CD4-positive, alpha-beta T cell treated with Interleukin-2 at 100 ng/mL for 4 hours (primary cell): ENCODE measurements around the gene ZFP3.
"Not testable (repeated sequence)": the region's sequence is repeated elsewhere in the genome, so short reads cannot be mapped to it uniquely, and the experiment has no call there.

Experiments used
- DNase-seq: peaks from one replicate; pipeline ENCODE4 v3.0.0-alpha.2; 2020; ENCODE audit warnings: low spot score

Gene ZFP3

DNA sequence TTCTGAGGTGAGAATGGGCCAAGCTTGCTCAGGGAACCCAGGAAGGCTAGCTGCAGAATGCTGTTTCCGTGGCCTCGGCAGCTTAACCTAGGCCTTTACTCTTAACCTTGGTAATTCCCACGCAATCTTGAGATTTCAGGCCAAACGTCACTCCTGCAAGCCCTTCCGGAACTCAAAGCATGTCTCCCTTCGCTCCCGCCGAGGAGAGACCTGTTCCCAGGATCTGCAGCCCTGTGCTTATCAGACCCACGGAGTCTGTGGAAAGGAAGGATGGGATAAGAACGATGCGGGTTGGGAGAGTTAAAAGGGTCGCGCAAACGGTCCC is 524 bp upstream of the ZFP3 start:
- DNase-seq: no peak

DNA sequence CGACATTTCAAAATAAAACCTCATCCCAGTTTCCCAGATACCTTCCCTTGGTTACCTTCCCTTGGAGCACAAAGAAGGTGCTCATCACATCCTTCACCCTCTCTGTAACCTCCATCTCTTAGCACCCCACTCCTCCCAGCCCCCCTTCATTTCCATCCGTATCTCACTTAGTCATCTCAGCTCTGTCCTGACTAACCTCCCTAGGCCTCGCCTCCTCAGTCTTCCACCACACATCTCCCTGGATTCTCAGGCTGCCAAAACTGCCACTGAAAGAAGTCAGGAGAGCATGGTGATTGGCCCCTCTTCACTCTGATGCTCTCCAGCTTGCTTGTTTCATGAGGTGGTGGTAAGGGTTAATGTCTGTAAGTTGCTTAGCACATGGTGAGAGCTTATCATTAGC is 2.3 kb downstream of the ZFP3 start:
- no peak for DNase-seq

DNA sequence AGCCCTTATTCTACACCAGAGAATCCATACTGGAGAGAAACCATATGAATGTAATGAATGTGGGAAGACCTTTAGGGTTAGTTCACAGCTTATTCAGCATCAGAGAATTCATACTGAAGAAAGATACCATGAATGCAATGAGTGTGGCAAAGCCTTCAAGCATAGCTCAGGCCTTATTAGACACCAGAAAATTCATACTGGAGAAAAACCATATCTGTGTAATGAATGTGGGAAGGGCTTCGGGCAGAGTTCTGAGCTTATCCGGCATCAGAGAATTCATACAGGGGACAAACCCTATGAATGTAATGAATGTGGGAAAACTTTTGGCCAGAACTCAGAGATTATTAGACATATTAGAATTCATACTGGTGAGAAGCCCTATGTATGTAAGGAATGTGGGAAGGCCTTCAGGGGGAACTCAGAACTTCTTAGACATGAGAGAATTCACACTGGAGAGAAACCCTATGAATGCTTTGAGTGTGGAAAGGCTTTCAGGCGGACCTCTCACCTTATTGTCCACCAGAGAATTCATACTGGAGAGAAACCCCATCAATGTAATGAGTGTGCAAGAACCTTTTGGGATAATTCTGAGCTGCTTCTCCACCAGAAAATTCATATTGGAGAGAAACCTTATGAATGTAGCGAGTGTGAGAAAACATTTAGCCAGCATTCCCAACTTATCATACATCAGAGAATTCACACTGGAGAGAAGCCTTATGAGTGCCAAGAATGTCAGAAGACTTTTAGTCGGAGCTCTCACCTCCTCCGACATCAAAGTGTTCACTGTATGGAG is 14.1 kb downstream of the ZFP3 start:
- no peak for DNase-seq

DNA sequence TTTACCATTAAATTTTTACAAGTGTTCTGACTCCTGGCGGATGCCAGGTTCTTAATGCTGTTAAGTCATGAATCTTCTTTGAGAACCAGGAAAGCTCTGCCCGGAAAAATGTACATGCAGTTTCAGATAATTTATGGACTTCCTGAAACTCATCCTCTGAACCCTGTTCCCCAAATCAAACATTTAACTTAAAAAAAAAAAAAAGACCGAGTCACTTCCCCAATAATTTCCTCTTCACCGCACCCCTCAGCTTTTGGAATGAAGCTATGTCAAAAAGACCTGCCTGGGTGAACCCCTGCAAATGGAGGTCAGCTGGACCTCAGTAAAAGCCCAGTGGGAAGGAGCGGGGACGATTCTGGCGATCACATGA is 18.4 kb downstream of the ZFP3 start:
- DNase-seq: no peak

DNA sequence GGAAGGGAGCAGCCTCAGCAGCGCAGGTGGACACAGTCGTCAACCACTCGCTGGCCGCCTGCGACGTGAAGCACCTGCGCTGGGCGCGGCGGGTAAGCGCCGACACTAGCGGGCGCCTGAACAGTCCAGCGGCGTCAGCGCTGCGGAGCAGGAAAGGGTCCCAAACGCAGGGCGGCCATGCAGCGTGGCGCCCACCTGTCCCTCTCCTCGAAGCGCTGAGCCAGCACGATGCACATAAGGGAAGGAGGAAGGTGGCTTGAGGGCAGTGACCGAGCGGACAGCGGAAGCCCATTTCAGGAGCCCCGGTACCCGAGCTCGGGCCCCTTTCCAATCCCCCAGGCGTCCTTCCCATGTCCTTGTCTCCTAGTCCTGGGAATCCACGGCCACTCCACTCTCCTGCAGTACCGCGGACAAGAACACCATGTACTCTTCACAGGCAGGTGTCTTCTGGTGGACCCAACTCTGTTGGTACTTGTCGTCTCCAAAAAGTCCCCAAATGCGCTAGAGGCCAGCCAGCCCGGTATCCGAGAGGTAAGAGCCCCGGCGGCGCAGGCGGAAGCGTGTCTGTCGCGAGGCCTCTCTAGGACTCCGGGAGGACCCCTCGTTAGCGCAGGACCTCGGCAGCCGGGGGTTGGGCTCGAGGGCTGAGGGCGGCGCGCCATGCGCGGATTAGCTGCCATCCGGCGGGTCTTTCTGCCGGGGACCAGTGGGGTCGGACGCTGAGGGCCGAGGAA is 19.0 kb downstream of the ZFP3 start:
- peak; percentile 29 for DNase-seq

DNA sequence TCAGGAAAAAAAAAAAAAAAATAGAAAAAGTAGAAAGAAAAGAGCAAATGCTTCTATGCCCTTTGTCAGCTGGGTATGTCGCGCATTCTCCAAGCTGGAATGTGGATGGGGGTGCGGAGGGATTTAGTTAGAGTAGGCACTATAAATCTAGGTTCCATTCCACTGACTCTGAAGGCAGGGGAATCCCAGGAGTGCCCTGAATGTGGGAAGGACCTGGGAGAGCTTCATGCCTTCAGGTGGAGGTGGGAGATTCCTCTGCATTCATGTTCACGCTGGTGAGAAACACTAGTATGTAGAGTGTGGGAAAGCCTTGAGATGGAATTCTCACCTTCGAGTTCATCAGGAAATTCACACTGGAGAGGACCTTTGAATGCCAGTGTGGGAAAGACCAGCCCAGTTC is 21.0 kb downstream of the ZFP3 start:
- no peak for DNase-seq

DNA sequence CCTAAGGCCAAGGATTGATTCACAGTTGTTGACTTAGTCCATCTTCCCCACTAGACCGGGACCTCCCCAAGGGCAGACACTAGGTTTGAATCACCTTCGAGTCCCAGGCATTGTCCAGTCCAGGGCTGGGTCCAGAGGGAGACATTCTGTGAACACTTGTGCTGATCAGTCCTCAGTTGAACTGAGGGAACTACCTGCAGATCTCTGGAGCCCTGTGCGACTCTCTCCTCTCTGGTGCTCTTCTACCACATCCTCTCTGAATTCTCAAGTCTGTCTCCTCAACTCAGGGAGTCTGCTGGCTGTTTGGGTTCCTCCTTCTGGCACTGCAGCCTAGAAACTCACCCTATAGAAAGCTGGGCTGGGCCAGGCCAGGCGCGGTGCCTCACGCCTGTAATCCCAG is 22.6 kb downstream of the ZFP3 start:
- DNase-seq: no peak

DNA sequence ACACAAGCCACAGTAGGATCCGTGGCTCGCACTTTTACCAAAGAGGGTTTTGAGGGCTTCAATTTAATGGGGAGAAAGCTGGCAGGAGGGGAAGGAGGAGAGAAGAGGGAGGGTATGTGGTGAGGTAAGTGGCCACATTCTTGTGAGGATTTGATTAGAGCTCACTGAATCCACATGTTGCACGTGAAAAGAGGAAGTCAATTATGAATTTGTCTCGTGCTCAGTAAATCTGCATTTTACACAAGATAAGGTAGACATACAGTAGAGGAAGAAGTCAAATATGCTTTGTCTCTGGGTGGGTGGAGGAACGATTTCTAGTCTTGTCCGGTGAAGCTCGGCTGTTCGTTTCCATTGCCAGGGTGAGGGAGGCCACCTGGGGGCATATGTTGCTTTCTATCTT is 32.5 kb downstream of the ZFP3 start:
- no peak for DNase-seq

DNA sequence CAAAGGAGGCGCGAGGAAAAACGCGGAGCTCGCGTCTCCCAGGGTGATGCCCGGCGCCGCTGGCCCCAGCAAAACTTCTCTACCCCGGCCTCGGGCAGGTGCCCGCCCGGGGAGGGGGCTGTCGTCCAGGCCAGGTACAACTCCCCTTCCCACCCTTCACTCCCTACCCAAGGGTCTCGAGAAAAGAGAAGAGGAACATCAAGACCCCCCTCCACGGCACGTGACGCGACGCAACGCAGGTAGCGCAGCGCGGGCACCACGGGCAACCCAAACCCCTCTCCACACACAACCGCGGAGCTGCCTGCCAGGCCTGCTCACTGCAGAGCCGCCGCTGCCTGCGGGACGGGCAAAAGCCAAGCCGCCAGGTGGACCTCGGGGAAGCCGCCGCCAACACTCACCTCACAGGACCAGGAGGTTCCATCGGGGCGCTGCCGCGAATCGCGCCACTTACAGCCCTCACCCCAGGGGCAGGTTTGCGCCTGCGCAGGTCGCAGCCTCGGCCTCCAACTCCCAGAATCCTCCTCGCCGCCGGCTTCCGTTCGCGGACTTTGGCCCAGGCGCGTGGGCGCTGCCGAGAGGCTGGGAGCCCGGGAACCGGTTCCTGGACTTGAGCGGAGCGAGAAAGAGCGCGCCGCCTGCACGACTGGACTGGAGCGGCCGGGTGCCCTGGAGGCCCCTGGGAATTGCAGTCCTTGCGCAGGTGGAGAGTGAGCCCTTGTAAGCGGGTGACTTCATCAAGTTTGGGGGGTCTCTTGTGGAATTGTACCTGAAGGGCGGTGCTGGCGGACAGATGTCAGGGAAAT is 33.3 kb downstream of the ZFP3 start, which contains the start of gene ZNF232:
Gene ZNF232 (minus strand): TSS at position 477 of the 803 bp plus-strand sequence. CDS start 56 bp downstream, at position 421.
- DNase-seq: peak; percentile 91

DNA sequence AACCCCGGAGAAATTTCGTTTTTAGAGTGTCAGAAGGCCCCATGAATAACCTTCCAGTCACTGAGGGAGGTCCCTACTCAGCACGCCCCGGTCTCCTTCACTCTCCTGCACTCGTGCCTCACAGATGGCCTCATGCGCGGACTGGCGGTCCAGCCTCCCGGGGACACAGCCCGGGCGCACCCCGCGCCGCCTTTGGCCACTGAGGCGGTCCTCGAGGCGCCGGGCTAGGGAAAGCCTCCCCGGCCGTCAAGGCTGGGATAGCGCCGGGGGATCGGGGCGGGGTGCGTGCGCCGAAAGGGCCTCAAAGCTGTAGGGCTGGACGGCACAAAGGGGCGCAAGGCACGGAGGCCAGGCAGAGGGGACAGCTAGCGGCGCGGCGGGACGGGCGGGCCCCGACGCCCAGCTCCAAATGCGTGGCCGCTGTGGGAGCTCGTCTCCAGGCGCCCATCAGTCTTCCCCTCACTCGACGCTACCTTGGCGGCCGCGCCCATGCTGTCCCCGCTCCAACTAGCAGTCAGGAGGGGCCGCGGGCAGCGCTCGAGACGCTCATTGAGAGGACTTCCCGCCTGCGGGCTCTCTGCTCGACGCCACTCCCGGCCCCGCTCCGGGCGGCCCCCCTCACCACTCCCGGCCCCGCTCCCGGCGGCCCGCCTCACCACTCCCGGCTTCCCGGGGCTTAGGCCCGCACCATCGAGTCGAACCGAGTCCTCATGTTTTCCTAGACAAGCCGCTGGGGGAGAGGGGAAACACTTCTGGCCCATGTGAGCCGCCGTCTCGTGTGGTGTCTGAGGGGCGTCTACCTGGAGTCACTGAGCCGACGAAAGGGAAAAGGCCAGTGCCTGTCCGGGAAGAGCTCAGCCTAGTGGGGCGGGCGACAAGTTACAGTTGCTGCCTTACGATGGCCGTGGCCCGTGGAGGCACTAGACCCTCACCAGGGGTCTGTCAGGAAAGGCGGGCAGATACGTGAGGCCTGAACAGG is 37.7 kb downstream of the ZFP3 start, which contains the start of gene USP6:
Gene USP6 (plus strand): TSS at position 360 of the 979 bp plus-strand sequence. CDS start 14,336 bp downstream, outside the sequence.
- DNase-seq: no peak

DNA sequence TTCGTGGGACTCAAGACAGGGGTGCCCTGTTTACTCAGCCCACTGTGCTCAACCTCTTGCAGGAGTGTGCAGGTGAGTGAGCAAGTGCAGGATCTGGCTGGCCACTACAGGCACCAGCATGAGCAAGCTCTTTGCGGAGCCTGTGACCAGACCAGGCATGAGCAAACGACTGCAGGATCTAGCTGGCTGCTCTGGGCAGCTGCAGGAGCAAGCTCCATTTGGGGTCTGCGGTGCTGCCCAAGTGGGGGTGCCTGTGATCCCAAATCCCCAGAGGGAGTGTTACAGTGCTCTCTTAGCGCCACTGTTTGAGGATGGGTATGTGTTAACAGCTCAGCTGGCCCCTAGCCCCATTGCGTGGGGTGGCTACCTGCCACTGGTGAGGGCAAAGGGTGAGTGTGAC is 40.0 kb downstream of the ZFP3 start:
- DNase-seq: no peak

DNA sequence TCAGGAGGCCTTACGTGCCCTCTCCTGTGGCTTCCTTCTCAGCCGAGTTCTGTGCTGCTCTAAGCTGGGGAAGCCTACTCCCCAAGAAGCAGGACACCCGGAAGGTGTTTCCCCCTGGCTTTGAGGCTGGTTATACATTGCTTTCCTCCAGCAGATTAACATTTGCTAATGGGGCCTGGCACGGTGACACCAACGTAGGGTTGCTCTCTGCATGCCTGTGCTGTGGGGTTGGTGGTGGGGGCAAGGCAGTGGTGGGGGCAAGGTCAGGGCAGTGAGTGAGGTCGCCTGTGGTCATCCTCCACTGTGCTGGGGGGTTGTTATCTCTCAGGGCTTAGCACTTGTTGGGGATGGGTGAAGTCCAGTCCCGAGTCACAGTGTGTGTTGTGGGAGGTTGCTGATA is 41.8 kb downstream of the ZFP3 start:
- DNase-seq: no peak

DNA sequence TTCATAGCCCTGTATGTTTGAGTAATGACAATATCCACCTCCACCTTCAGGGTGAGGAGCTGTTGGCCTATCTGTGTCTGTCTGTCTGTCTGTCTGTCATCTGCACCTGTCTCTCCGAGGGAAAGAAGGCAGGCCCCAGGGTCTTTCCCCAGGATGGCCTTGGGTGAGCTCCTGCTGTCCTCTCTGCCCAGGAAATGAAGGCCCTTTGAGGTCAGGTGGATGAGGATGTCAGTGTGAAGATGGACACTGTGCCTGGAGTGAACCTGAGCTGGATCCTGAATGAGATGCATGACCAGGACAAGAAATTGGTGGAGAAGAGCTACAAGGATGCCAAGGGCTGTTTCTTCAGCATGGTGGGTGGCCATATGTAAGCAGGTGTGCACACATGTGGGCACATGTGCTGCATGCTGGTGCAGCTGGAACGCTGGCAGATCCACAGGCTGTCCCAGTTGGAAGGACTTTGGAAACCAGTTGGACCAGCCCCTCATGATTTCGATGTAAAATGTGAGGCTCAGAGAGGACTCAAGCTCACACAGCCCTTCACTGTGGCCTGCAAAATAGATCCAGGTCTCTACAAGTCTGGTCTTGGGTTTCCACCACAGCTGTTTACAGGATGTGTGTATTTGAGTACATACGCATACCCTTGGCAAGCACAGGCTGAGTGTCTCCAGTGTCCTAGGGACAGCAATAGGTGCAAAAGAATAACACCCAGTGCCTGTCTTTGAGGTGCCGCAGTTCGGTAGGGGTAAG is 42.3 kb downstream of the ZFP3 start:
- not testable (repeated sequence) for DNase-seq

DNA sequence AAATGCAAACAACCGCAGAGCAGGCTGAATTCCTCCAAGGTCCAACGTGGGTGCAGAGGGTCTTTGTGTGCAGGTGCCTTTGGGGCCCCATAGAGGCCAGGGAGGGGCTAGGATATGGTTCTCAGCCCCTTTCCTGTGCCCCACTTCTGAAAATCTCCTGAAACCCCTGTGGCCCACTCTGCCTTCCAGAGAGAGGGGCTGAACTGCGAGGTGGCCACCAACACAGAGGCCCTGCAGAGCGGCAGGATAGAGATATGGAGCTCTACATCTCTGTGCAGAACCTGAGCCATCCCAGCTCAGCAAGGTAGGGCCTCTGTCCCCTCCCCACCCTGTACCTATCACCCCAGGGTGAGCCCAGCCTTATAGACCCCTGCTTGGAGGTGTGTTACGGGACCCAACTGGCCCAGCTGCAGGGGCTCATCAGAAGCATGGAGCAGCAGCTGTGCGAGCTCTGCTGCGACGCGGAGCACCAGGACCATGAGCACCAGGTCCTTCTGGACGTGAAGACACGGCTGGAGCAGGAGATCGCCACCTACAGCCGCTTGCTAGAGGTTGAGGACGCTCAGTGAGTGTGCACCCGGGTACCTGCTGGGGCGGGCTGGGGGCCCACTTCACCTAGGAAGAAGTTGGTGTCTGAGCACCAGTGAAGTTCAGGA is 43.0 kb downstream of the ZFP3 start:
- DNase-seq: no peak

DNA sequence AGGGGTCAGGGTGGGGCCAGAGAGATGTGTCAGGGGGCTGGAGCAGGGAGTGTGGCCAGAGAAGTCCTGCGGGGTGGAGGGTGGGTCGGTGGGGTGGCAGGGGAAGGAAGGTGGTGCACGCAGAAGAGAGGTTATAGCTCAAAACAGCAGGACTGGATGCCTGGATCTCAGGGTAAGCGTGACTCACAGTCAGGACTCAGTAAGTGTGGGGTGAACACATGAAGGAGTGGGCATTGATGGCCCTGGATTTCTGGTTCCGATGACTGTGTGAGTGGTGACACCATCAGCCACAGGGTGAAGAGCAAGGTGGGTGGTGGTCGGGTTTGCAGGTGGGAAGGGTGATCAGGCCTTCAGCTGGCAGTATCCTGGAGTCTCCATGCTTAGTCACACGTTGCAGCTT is 43.8 kb downstream of the ZFP3 start:
- DNase-seq: not testable (repeated sequence)

DNA sequence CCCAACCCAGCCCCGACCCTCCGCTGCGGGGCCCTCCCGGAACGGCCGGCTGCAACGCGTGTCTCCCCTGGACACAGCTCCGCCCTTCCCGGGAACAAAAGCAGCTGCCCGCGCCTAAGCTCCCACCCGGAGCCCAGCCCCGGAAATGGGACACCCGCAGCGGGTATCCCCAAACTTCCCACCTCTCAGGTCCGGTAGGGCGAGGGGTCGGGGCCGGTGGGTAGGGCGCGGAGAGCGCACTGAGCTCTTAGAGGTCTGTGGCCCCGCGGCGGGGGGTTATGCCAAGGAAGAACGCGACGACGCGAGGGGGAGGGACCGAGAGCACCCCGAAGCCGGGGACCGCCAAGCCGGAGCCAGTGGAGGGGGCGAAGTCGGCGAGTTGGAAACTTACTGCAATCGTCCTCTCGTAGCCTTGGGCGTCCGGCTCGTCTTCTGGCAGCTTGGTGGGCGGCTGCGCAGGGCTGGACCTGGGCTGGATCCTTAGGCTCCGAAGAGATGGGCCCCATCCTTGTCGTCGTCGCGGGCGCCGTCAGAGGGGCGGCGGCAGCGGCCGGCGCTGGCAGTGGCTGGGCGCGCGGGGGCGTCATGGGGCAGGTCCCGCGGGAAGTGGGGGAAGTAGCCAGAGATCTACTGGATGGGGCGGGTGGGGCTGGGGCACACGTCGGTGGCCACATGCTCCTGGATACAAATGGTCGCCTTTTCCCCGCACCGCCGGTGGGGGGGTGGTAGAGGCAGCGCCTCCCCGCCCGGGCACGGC is 44.5 kb downstream of the ZFP3 start:
- no peak for DNase-seq

DNA sequence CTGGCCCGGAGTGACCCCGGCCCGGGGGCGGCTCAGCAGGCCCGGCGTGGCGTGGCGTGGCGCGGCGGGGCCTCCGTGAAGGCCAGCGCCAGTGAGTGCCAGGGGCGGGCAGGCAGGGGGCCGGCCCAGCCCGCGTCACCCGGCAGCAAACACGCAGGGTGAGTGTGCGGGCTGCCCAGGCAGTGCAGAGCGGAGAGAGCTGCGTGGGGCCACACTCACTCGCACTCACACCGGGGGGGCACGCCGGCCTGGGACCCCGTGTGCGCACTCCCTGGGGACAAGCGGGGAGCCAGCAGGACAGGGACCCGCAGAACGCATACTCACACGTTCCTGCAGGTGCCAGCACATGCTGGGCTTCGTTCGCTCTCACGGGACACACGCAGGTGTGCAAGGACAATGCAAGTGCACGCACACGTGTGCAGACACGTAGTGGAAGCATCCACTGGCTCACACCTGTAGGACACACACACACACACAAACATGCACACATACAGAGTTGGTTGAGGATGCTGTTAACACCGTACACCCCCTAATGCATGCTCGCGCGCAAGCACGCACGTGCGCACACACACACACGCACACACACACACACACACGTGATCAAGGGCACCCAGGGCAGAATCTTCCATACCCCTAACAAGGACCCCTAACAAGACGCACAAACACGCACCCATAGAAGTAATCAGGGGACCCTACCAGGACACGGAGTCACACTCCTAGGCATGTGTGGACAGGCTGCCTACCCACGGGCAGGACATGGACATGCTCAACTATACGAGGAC is 45.3 kb downstream of the ZFP3 start:
- DNase-seq: no peak

DNA sequence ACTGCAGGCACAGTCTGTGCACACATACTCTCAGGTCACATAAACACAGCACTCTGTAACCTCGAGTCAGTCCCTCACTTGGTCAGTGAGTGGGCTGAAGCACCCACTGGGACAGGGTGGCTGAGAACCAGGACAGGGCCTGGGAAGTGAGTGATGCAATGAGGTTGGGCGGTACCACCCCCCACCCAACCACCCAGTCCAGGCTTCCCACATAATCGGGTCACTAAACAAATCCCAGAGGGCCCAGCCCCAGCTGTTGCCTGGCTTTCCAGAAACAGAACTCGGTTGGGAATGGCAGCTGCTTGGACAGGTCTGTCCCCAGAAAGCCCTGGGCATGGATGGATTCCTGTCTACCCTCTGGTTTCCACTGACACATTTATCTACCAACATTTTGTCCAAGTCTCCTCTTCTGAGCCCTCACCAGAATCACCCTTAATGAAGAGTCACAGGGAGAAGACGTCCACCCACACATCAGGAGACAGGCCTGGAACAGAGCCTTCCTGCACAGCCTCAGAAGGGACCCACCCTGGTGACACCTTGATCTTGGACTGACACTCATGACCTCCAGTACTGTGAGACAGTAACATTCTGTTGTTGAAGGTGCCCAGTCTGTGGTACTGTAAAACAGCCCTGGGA is 46.0 kb downstream of the ZFP3 start:
- not testable (repeated sequence) for DNase-seq
